ENCODE results near the gene EFNA5.

Gene EFNA5

DNA sequence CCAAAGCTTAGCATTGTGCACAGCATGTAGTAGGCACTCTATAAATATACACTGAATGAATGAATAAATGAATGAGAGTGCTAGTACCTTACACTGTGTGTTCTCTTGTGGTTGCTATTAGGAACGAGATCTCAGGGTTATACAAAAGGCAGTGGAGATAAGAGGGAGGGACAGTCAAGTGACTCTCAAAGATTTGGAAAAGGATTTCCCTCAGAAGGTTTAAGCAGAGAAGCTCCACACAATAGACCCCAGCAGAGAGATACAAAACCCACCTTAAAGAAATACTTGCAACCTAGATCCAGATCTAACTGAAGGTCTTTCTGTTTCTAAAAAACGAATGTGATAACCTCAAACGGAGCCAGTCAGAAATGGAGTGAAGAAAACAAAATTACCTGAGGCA is 11.8 kb upstream of the EFNA5 start:
- CTCF ChIA-PET = interaction anchor here (0.7 kb wide), 1 partner anchor 117 kb away, joined by 3 read pairs; no protein-coding TSS in a partner anchor
- TF ChIP-seq ZNF433 (tag by site-specific recombination; IDR thresholded peaks at IDR 0.05; ENCODE audit: low read depth) (no peak), ZBTB17 (tag by site-specific recombination; IDR thresholded peaks at IDR 0.05) (no peak), ZNF521 (tag by site-specific recombination; IDR thresholded peaks at IDR 0.05) (no peak), KLF8 (tag by site-specific recombination; IDR thresholded peaks at IDR 0.05) (no peak), ZNF16 (tag by site-specific recombination; IDR thresholded peaks at IDR 0.05; ENCODE audit: low read depth) (no peak), ZNF248 (tag by site-specific recombination; IDR thresholded peaks at IDR 0.05) (no peak), ZNF175 (tag by site-specific recombination; IDR thresholded peaks at IDR 0.05) (no peak), ZNF585B (tag by site-specific recombination; IDR thresholded peaks at IDR 0.05) (no peak), ZNF530 (tag by site-specific recombination; IDR thresholded peaks at IDR 0.05; ENCODE audit: low read depth) (no peak), KLF7 (tag by site-specific recombination; IDR thresholded peaks at IDR 0.05; ENCODE audit: borderline replicate concordance) (no peak), ZNF292 (tag by site-specific recombination; IDR thresholded peaks at IDR 0.05; ENCODE audit: borderline replicate concordance, low read depth) (no peak), ZFP37 (tag by site-specific recombination; IDR thresholded peaks at IDR 0.05) (no peak), ZNF560 (tag by site-specific recombination; IDR thresholded peaks at IDR 0.05; ENCODE audit: borderline replicate concordance) (no peak), KLF1 (tag by site-specific recombination; IDR thresholded peaks at IDR 0.05) (no peak), EGR2 (tag by site-specific recombination; IDR thresholded peaks at IDR 0.05; ENCODE audit: low read depth) (no peak)
- TF ChIP-seq, protein P1, sequence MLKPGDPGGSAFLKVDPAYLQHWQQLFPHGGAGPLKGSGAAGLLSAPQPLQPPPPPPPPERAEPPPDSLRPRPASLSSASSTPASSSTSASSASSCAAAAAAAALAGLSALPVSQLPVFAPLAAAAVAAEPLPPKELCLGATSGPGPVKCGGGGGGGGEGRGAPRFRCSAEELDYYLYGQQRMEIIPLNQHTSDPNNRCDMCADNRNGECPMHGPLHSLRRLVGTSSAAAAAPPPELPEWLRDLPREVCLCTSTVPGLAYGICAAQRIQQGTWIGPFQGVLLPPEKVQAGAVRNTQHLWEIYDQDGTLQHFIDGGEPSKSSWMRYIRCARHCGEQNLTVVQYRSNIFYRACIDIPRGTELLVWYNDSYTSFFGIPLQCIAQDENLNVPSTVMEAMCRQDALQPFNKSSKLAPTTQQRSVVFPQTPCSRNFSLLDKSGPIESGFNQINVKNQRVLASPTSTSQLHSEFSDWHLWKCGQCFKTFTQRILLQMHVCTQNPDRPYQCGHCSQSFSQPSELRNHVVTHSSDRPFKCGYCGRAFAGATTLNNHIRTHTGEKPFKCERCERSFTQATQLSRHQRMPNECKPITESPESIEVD (tag by site-specific recombination; IDR thresholded peaks at IDR 0.05) = no peak
- TF ChIP-seq, protein P2, sequence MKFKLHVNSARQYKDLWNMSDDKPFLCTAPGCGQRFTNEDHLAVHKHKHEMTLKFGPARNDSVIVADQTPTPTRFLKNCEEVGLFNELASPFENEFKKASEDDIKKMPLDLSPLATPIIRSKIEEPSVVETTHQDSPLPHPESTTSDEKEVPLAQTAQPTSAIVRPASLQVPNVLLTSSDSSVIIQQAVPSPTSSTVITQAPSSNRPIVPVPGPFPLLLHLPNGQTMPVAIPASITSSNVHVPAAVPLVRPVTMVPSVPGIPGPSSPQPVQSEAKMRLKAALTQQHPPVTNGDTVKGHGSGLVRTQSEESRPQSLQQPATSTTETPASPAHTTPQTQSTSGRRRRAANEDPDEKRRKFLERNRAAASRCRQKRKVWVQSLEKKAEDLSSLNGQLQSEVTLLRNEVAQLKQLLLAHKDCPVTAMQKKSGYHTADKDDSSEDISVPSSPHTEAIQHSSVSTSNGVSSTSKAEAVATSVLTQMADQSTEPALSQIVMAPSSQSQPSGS (tag by site-specific recombination; IDR thresholded peaks at IDR 0.05; ENCODE audit: low read depth) = no peak
- TF ChIP-seq, protein P3, sequence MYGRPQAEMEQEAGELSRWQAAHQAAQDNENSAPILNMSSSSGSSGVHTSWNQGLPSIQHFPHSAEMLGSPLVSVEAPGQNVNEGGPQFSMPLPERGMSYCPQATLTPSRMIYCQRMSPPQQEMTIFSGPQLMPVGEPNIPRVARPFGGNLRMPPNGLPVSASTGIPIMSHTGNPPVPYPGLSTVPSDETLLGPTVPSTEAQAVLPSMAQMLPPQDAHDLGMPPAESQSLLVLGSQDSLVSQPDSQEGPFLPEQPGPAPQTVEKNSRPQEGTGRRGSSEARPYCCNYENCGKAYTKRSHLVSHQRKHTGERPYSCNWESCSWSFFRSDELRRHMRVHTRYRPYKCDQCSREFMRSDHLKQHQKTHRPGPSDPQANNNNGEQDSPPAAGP (tag by site-specific recombination; IDR thresholded peaks at IDR 0.05) = no peak
- TF ChIP-seq, protein P4, sequence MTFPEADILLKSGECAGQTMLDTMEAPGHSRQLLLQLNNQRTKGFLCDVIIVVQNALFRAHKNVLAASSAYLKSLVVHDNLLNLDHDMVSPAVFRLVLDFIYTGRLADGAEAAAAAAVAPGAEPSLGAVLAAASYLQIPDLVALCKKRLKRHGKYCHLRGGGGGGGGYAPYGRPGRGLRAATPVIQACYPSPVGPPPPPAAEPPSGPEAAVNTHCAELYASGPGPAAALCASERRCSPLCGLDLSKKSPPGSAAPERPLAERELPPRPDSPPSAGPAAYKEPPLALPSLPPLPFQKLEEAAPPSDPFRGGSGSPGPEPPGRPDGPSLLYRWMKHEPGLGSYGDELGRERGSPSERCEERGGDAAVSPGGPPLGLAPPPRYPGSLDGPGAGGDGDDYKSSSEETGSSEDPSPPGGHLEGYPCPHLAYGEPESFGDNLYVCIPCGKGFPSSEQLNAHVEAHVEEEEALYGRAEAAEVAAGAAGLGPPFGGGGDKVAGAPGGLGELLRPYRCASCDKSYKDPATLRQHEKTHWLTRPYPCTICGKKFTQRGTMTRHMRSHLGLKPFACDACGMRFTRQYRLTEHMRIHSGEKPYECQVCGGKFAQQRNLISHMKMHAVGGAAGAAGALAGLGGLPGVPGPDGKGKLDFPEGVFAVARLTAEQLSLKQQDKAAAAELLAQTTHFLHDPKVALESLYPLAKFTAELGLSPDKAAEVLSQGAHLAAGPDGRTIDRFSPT (tag by site-specific recombination; IDR thresholded peaks at IDR 0.05) = no peak
- TF ChIP-seq, protein P5, sequence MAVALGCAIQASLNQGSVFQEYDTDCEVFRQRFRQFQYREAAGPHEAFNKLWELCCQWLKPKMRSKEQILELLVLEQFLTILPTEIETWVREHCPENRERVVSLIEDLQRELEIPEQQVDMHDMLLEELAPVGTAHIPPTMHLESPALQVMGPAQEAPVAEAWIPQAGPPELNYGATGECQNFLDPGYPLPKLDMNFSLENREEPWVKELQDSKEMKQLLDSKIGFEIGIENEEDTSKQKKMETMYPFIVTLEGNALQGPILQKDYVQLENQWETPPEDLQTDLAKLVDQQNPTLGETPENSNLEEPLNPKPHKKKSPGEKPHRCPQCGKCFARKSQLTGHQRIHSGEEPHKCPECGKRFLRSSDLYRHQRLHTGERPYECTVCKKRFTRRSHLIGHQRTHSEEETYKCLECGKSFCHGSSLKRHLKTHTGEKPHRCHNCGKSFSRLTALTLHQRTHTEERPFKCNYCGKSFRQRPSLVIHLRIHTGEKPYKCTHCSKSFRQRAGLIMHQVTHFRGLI (tag by site-specific recombination; IDR thresholded peaks at IDR 0.05) = no peak
- H3K27ac ChIP-seq (ENCODE audit: extremely low read depth, low read depth, low read length) = no peak overlapping the region
- no peak overlapping the region for H3K4me3 ChIP-seq (ENCODE audit: low read depth, low read length)
- POLR2A ChIA-PET = no interaction called here
- no peaks in the 10 kb centered on the region for H3K36me3 ChIP-seq (ENCODE audit: control insufficient read depth in 2 of 2, insufficient read depth in 1 of 2, low read length in 2 of 2)
- no peaks in the 10 kb centered on the region for H3K4me1 ChIP-seq (ENCODE audit: control insufficient read depth, insufficient read depth, low read length)
- no peaks in the 10 kb centered on the region for H3K9me3 ChIP-seq (ENCODE audit: control insufficient read depth, insufficient read depth, low read depth, low read length)

All from HEK293 (cell line).